ENCODE results near the gene SENP8. TPM values are rescaled to one million over a fixed set of nuclear protein-coding genes. Genes with fewer than 3 reads are reported as not detected.

SENP8 gene
- total and polyA plus RNA-seq, 2 experiments from 2014 or later = 1.5 to 2.0 TPM

GRCh38 chr15:72163719-72164118 is 45.5 kb downstream of the SENP8 start:
- WGBS (ENCODE audit: low lambda C conversion rate, missing lambda C conversion rate) = 89% methylated on average over 4 of the region's 4 CpGs
- Histone ChIP-seq H3K4me2 (no peak overlapping the region), H3K4me1 (ENCODE audit: insufficient read depth) (peaks cover 13% of the 10 kb centered on the region), H3K9me2 (replicated peaks; ENCODE audit: insufficient read depth) (no peaks in the 10 kb centered on the region), H3K27me3 (no peaks in the 10 kb centered on the region), H2AFZ (no peak overlapping the region), H4K20me1 (ENCODE audit: insufficient read depth, poor library complexity, severe bottlenecking) (no peaks in the 10 kb centered on the region), H3K36me3 (replicated peaks; ENCODE audit: insufficient read depth, low read depth) (no peaks in the 10 kb centered on the region), H3K4me3 (no peak overlapping the region), H3K9me3 (ENCODE audit: low read depth) (no peaks in the 10 kb centered on the region), H3K79me2 (no peaks in the 10 kb centered on the region), H3K27ac (no peak overlapping the region)
- no peak for TF ChIP-seq CTCF (IDR thresholded peaks at IDR 0.05; ENCODE audit: poor library complexity)
- TF ChIP-seq EZH2 (IDR thresholded peaks at IDR 0.05; ENCODE audit: borderline replicate concordance) = no peak
- TF ChIP-seq EZH2phosphoT487 (IDR thresholded peaks at IDR 0.05; ENCODE audit: low read depth, severe bottlenecking, unreplicated experiment) = no peak
- DNase-seq (ENCODE audit: low spot score) = no peak

GRCh38 chr15:72166716-72167417 is 48.7 kb downstream of the SENP8 start:
- no peaks in the 10 kb centered on the region for H3K27me3 ChIP-seq
- H3K9me3 ChIP-seq (ENCODE audit: low read depth) = no peaks in the 10 kb centered on the region
- no peak overlapping the region for H2AFZ ChIP-seq
- no peak overlapping the region for H3K4me3 ChIP-seq
- no peak overlapping the region for H3K27ac ChIP-seq
- no peak overlapping the region for H3K4me2 ChIP-seq
- H3K4me1 ChIP-seq (ENCODE audit: insufficient read depth) = peaks cover 19% of the 10 kb centered on the region
- no peak for DNase-seq (ENCODE audit: low spot score)
- H3K79me2 ChIP-seq = no peaks in the 10 kb centered on the region
- no peaks in the 10 kb centered on the region for H3K9me2 ChIP-seq (replicated peaks; ENCODE audit: insufficient read depth)
- 92% methylated on average over 5 of the region's 5 CpGs for WGBS (ENCODE audit: low lambda C conversion rate, missing lambda C conversion rate)
- no peak for TF ChIP-seq EZH2phosphoT487 (IDR thresholded peaks at IDR 0.05; ENCODE audit: low read depth, severe bottlenecking, unreplicated experiment)
- TF ChIP-seq CTCF (IDR thresholded peaks at IDR 0.05; ENCODE audit: poor library complexity) = no peak
- TF ChIP-seq EZH2 (IDR thresholded peaks at IDR 0.05; ENCODE audit: borderline replicate concordance) = no peak
- H4K20me1 ChIP-seq (ENCODE audit: insufficient read depth, poor library complexity, severe bottlenecking) = no peaks in the 10 kb centered on the region
- no peaks in the 10 kb centered on the region for H3K36me3 ChIP-seq (replicated peaks; ENCODE audit: insufficient read depth, low read depth)

DNA sequence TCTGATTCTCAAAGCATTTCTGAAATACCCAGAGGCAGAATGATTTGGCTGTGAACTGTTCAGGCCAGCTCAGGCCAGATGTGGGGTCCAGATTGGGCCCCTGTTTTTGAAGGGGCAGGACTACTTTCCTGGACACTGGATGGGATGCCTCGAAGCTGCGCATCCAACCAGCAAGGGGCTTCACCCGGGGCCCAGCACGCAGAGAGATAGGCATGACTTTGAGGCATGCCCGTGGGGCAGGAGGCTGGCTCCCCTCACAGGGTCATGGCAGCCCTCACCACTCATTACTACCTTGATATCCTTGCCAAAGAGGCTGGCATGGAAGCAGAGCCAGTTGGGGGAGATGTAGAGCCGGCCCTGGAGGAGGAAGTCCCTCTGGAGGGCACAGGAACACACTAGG is 49.2 kb downstream of the SENP8 start:
- Histone ChIP-seq H2AFZ (no peak overlapping the region), H3K4me2 (peak overlapping the region; percentile 50), H3K9me2 (replicated peaks; ENCODE audit: insufficient read depth) (no peaks in the 10 kb centered on the region), H3K27me3 (no peaks in the 10 kb centered on the region), H3K79me2 (no peaks in the 10 kb centered on the region), H3K9me3 (ENCODE audit: low read depth) (no peaks in the 10 kb centered on the region), H3K36me3 (replicated peaks; ENCODE audit: insufficient read depth, low read depth) (no peaks in the 10 kb centered on the region), H4K20me1 (ENCODE audit: insufficient read depth, poor library complexity, severe bottlenecking) (no peaks in the 10 kb centered on the region), H3K4me3 (no peak overlapping the region), H3K27ac (peak overlapping the region; percentile 81), H3K4me1 (ENCODE audit: insufficient read depth) (peaks cover 19% of the 10 kb centered on the region)
- DNase-seq (ENCODE audit: low spot score) = no peak
- 93% methylated on average over 6 of the region's 6 CpGs for WGBS (ENCODE audit: low lambda C conversion rate, missing lambda C conversion rate)
- no peak for TF ChIP-seq CTCF (IDR thresholded peaks at IDR 0.05; ENCODE audit: poor library complexity)
- TF ChIP-seq EZH2phosphoT487 (IDR thresholded peaks at IDR 0.05; ENCODE audit: low read depth, severe bottlenecking, unreplicated experiment) = no peak
- no peak for TF ChIP-seq EZH2 (IDR thresholded peaks at IDR 0.05; ENCODE audit: borderline replicate concordance)

Data from hepatocyte (in vitro differentiated cells).